ENCODE data around the gene COLEC12. TPM values are rescaled to one million over a fixed set of nuclear protein-coding genes. Genes with fewer than 3 reads are reported as not detected.

The COLEC12 gene
- total RNA-seq, 3 donors from 2014 or later (not counting 1 experiment from before 2014, with no cell fraction given), result not detected

DNA sequence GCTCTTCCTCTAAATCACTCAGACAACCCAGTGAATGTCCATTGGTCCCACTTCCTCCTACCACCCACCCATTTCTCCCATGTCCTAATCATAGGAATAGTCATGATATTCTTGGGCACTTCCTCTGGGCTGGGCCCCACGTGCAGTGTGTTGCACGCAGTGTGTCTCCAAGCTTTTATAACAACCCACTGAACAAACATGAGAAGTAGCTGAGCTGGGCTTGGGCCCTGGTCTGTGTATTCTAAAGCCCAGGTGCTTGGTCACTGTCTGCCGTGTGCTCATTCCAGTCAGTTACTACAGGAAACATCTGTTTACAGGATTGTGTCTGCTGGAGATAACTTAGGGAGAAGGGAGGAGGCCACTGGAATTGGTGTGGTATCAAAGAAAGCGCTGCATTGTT is 168.5 kb downstream of the COLEC12 start:
- Histone ChIP-seq H3K9me3 (ENCODE audit: control insufficient read depth, insufficient read depth, low read length) (no peaks in the 10 kb centered on the region), H3K27me3 (ENCODE audit: control insufficient read depth, insufficient read depth, low read length) (no peaks in the 10 kb centered on the region), H3K4me1 (ENCODE audit: control insufficient read depth, insufficient read depth, low read length) (no peaks in the 10 kb centered on the region), H3K27ac (ENCODE audit: low read length) (no peak overlapping the region), H3K36me3 (ENCODE audit: control insufficient read depth, insufficient read depth, low read length) (no peaks in the 10 kb centered on the region), H3K4me3 (ENCODE audit: low read length) (no peak overlapping the region)
- Mint-ChIP-seq H3K4me1 (no peaks in the 10 kb centered on the region), H3K27me3 (ENCODE audit: low read depth in 2 of 2) (peaks cover 10 to 11% of the 10 kb centered on the region in 2 donors), H3K36me3 (no peaks in the 10 kb centered on the region), H3K27ac (no peak overlapping the region), H3K4me3 (no peak overlapping the region), H3K9me3 (no peaks in the 10 kb centered on the region)
- no peak for DNase-seq
- no peak for ATAC-seq
- TF ChIP-seq, protein P1, sequence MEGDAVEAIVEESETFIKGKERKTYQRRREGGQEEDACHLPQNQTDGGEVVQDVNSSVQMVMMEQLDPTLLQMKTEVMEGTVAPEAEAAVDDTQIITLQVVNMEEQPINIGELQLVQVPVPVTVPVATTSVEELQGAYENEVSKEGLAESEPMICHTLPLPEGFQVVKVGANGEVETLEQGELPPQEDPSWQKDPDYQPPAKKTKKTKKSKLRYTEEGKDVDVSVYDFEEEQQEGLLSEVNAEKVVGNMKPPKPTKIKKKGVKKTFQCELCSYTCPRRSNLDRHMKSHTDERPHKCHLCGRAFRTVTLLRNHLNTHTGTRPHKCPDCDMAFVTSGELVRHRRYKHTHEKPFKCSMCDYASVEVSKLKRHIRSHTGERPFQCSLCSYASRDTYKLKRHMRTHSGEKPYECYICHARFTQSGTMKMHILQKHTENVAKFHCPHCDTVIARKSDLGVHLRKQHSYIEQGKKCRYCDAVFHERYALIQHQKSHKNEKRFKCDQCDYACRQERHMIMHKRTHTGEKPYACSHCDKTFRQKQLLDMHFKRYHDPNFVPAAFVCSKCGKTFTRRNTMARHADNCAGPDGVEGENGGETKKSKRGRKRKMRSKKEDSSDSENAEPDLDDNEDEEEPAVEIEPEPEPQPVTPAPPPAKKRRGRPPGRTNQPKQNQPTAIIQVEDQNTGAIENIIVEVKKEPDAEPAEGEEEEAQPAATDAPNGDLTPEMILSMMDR (IDR thresholded peaks at IDR 0.05), result no peak
- intact Hi-C loops (cut with micrococcal nuclease), result no loop called here
- WGBS (ENCODE audit: insufficient coverage), result 30% methylated on average over 4 of the region's 4 CpGs

DNA sequence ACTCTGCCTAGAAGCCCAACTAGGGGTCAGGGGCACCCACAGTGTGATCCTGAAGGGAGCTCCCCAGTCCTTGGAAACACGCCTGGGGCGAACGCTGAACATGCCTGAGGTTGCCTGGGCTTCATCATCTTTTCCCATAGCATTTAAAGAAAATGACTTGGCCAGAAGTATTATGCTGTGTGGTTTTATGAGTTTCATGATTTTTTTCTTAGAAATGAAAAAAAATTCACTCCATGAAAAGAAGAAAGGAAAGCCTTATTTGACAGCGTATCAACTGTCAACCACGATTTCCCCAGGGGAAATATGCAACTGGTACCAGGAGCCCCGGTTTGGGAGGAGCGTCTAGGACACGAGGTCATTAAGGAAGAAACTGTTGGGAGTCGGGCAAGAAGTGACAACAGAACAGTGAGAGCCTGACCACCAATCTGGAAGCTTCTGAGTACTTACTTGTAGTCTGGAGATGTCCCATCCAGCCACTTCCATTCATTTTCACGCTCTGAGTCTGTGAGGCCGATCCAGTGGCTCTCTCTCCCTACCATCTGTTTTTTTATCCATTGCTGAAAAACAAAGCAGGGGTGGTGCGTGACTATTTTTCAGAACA is 169.2 kb downstream of the COLEC12 start:
- WGBS (ENCODE audit: insufficient coverage), result 40% methylated on average over 11 of the region's 12 CpGs

DNA sequence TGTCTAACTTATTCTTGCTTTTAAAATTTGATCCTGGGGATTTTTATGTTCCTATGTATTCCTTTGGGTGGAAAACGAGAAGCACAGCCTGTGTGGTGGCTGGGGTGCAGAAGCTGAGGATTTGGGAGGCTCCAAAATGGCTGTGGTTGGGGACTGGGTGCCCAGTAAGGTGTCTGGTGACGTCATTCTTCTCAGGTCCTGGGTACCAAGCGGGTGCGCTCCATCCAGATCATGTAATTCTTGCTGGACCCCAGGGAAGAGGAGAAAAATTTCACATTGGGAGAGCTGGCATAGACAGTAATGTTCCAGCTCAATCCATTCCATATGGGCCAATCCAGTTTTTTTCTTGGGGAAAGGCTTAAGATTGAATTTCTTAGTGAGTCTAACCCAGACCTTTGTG is 171.6 kb downstream of the COLEC12 start:
- Histone ChIP-seq H3K4me1 (ENCODE audit: control insufficient read depth, insufficient read depth, low read length) (no peaks in the 10 kb centered on the region), H3K27me3 (ENCODE audit: control insufficient read depth, insufficient read depth, low read length) (no peaks in the 10 kb centered on the region), H3K27ac (ENCODE audit: low read length) (no peak overlapping the region), H3K9me3 (ENCODE audit: control insufficient read depth, insufficient read depth, low read length) (no peaks in the 10 kb centered on the region), H3K36me3 (ENCODE audit: control insufficient read depth, insufficient read depth, low read length) (no peaks in the 10 kb centered on the region), H3K4me3 (ENCODE audit: low read length) (no peak overlapping the region)
- peaks cover 10 to 11% of the 10 kb centered on the region in 2 donors for H3K27me3 Mint-ChIP-seq (ENCODE audit: low read depth in 2 of 2)
- H3K27ac Mint-ChIP-seq, result no peak overlapping the region
- DNase-seq (no peak), ATAC-seq (no peak)
- TF ChIP-seq, protein P1 (IDR thresholded peaks at IDR 0.05), result no peak
- intact Hi-C loops (cut with micrococcal nuclease), result no loop called here
- H3K36me3 Mint-ChIP-seq, result no peaks in the 10 kb centered on the region
- H3K4me3 Mint-ChIP-seq, result no peak overlapping the region
- H3K9me3 Mint-ChIP-seq, result no peaks in the 10 kb centered on the region
- WGBS (ENCODE audit: insufficient coverage), result 86% methylated on average over 4 of the region's 4 CpGs
- H3K4me1 Mint-ChIP-seq, result no peaks in the 10 kb centered on the region

More for the DNA sequence above, 169.2 kb downstream of the COLEC12 start:
- intact Hi-C loops (cut with micrococcal nuclease), result no loop called here
- Mint-ChIP-seq H3K27me3 (ENCODE audit: low read depth in 2 of 2) (peaks cover 10 to 11% of the 10 kb centered on the region in 2 donors), H3K9me3 (no peaks in the 10 kb centered on the region), H3K36me3 (no peaks in the 10 kb centered on the region), H3K27ac (no peak overlapping the region), H3K4me3 (no peak overlapping the region), H3K4me1 (no peaks in the 10 kb centered on the region)
- Histone ChIP-seq H3K9me3 (ENCODE audit: control insufficient read depth, insufficient read depth, low read length) (no peaks in the 10 kb centered on the region), H3K27me3 (ENCODE audit: control insufficient read depth, insufficient read depth, low read length) (no peaks in the 10 kb centered on the region), H3K4me1 (ENCODE audit: control insufficient read depth, insufficient read depth, low read length) (no peaks in the 10 kb centered on the region), H3K36me3 (ENCODE audit: control insufficient read depth, insufficient read depth, low read length) (no peaks in the 10 kb centered on the region), H3K4me3 (ENCODE audit: low read length) (no peak overlapping the region), H3K27ac (ENCODE audit: low read length) (no peak overlapping the region)
- ATAC-seq (no peak), DNase-seq (no peak)
- TF ChIP-seq, protein P1 (IDR thresholded peaks at IDR 0.05), result no peak

DNA sequence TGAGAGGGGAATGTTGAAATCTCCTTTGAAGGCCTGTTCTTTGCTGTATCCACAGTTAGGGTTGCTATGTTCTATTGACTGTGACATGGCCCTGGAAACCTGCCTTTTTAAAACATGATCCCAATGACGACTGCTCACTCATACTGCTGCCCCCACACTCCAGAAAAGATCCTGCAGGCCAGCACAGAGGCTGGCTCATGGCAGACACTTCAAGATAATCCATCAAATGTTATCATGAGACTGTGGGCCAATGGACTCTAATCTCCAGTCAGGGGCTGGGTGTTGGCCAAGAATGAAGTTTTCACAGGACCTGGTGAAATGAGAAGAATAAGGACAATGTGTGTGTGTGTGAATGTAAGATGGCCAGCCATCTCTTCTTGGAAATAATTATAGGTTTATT is 173.7 kb downstream of the COLEC12 start:
- H3K4me3 Mint-ChIP-seq, result no peak overlapping the region
- H3K9me3 Mint-ChIP-seq, result no peaks in the 10 kb centered on the region
- Histone ChIP-seq H3K4me3 (ENCODE audit: low read length) (no peak overlapping the region), H3K27me3 (ENCODE audit: control insufficient read depth, insufficient read depth, low read length) (no peaks in the 10 kb centered on the region), H3K27ac (ENCODE audit: low read length) (no peak overlapping the region), H3K4me1 (ENCODE audit: control insufficient read depth, insufficient read depth, low read length) (peaks cover 6% of the 10 kb centered on the region), H3K9me3 (ENCODE audit: control insufficient read depth, insufficient read depth, low read length) (no peaks in the 10 kb centered on the region), H3K36me3 (ENCODE audit: control insufficient read depth, insufficient read depth, low read length) (no peaks in the 10 kb centered on the region)
- 77% methylated on average over 1 of the region's 1 CpG for WGBS (ENCODE audit: insufficient coverage)
- H3K4me1 Mint-ChIP-seq, result peaks cover 10 to 15% of the 10 kb centered on the region in 2 donors
- H3K36me3 Mint-ChIP-seq, result no peaks in the 10 kb centered on the region
- TF ChIP-seq, protein P1 (IDR thresholded peaks at IDR 0.05), result no peak
- ATAC-seq (no peak), DNase-seq (no peak)
- H3K27me3 Mint-ChIP-seq (ENCODE audit: low read depth in 2 of 2), result peaks cover 0 to 1% of the 10 kb centered on the region in 2 donors
- intact Hi-C loops (cut with micrococcal nuclease), result no loop called here
- H3K27ac Mint-ChIP-seq, result no peak overlapping the region
